Rectal smooth muscle tissue (tissue), 1 donor: Measurements from ENCODE around the gene BTBD17.
"Not testable (repeated sequence)": the region's sequence is repeated elsewhere in the genome, so short reads cannot be mapped to it uniquely, and the experiment has no call there.

ENCODE experiments used
- H3K27ac ChIP-seq: one replicate; pipeline ENCODE4 v1.7.0; 2013; ENCODE audit warnings: low read depth, low read length, inconsistent platforms
- H3K27me3 ChIP-seq: one replicate; pipeline ENCODE4 v1.7.0; 2013; ENCODE audit warnings: low read length; ENCODE audit not compliant: control insufficient read depth, insufficient read depth
- H3K36me3 ChIP-seq: one replicate; pipeline ENCODE4 v1.7.0; 2013; ENCODE audit warnings: low read length; ENCODE audit not compliant: control insufficient read depth, insufficient read depth
- H3K4me1 ChIP-seq: one replicate; pipeline ENCODE4 v1.7.0; 2013; ENCODE audit warnings: low read length; ENCODE audit not compliant: control insufficient read depth, insufficient read depth
- H3K4me3 ChIP-seq: one replicate; pipeline ENCODE4 v1.7.0; 2013; ENCODE audit warnings: low read length
- H3K9ac ChIP-seq: one replicate; pipeline ENCODE4 v1.7.0; 2013; ENCODE audit warnings: low read length

BTBD17 gene, protein sequence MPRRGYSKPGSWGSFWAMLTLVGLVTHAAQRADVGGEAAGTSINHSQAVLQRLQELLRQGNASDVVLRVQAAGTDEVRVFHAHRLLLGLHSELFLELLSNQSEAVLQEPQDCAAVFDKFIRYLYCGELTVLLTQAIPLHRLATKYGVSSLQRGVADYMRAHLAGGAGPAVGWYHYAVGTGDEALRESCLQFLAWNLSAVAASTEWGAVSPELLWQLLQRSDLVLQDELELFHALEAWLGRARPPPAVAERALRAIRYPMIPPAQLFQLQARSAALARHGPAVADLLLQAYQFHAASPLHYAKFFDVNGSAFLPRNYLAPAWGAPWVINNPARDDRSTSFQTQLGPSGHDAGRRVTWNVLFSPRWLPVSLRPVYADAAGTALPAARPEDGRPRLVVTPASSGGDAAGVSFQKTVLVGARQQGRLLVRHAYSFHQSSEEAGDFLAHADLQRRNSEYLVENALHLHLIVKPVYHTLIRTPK

DNA sequence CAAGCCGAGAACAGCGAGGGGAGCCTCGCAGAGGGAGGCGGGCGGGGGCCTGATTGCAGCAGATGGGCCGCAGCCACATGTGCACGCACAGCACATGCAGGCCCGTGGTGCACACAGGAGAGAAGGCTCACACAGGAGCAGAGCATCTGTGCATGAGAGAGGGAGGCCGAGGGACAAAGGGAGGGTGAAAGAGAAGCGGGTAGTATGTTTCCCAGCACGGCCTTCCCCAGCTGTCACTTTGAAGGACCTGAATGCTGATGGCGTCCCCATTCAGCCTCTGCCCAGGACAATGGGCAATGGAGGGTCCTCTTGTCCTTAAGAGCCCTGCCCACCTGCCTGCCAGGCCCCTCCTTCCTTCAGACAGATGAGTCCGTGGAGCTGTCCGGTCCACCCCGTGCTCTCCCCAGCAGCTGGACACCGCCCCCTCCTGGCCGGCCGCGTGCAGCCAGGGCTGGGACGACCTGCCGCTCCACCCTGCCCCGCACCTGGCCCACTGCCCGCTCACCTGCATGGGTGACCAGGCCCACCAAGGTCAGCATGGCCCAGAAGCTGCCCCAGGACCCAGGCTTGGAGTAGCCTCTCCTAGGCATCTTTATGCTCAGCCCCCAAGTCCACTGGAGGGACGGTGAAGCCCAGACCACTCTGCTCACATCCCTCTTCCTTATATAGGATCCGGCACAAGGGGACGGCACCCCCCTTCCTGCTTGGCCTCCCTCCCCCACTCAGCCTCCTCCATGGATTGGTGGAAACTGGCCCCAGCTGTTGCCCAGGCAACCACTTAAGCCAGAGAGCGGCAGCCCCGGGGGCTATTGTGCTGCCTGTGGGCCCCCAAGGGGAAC, at the start of gene BTBD17:
BTBD17 (minus strand) TSS at position 639 of the 839 bp plus-strand sequence; CDS start at position 590, 49 bp downstream.
- peaks cover 39% of the 10 kb centered on the region for H3K27me3 ChIP-seq
- H3K27ac ChIP-seq, result no peak within 1 kb of the TSS
- no peak within 1 kb of the TSS for H3K9ac ChIP-seq
- no peaks in the 10 kb centered on the region for H3K36me3 ChIP-seq
- no peak within 1 kb of the TSS for H3K4me3 ChIP-seq
- H3K4me1 ChIP-seq, result no peaks in the 10 kb centered on the region

DNA sequence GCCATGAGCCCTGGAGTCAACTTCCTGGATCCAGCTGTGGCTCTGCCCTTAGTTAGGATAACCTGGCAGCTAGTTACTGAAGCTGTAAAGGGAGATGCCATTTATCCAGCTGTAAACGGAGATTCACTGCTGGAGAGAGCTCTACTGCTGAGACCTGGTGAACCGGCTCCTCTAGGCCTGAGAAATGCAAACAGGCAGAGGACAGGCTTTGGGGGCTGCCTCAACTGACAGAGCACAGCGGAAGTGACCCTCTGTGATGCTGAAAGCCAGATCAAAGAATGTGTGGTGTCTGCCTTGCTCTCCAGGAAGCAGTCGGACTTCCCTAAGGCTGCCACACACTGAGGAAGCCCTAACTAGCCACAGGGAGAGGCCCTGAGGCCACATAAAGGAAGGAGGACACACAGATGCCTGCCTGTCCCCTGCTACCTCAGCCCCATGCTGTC, 48.4 kb upstream of the BTBD17 start:
- Histone ChIP-seq H3K4me3 (no peak overlapping the region), H3K27ac (no peak overlapping the region), H3K36me3 (no peaks in the 10 kb centered on the region), H3K4me1 (no peaks in the 10 kb centered on the region), H3K27me3 (no peaks in the 10 kb centered on the region), H3K9ac (no peak overlapping the region)

DNA sequence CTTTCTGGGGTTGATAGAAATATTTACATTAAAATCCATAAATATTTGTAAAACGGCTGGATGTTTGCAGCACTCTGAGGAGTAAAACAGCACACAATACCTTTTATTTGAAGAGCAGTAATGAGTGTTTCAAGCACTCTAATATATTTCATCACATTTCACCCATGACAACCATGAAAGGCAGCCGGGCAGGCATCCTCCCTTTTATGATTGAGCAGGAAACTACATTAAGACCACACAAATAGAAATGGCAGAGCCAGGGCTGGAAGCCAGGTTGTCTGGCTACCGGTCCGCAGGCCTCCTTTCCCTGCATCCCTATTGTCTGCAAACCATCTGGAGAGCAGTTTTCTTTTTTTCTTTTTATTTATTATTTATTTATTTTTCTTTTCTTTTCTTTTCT, 47.1 kb upstream of the BTBD17 start:
- H3K9ac ChIP-seq, result no peak overlapping the region
- H3K4me3 ChIP-seq, result no peak overlapping the region
- H3K36me3 ChIP-seq, result no peaks in the 10 kb centered on the region
- H3K4me1 ChIP-seq, result no peaks in the 10 kb centered on the region
- no peaks in the 10 kb centered on the region for H3K27me3 ChIP-seq
- H3K27ac ChIP-seq, result no peak overlapping the region

DNA sequence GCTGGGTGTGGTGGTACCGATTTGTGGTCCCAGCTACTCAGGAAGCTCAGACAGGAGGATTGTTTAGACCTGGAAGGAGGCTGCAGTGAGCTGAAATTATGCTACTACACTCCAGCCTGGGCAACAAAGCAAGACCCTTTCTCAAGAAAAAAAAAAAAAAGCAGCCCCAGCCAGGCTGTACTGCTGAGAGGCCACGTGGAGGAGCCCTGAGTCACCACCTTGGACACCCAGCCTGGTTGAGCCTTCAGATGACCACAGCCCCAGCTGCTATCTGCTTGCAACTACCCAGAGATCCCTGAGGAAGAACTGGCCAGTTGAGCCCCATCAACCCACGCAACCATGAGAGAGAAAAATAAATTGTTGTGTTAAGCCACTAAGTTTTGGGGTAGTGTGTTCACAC, 46.6 kb upstream of the BTBD17 start:
- Histone ChIP-seq H3K4me3 (no peak overlapping the region), H3K36me3 (no peaks in the 10 kb centered on the region), H3K4me1 (no peaks in the 10 kb centered on the region), H3K9ac (no peak overlapping the region), H3K27me3 (no peaks in the 10 kb centered on the region), H3K27ac (no peak overlapping the region)

DNA sequence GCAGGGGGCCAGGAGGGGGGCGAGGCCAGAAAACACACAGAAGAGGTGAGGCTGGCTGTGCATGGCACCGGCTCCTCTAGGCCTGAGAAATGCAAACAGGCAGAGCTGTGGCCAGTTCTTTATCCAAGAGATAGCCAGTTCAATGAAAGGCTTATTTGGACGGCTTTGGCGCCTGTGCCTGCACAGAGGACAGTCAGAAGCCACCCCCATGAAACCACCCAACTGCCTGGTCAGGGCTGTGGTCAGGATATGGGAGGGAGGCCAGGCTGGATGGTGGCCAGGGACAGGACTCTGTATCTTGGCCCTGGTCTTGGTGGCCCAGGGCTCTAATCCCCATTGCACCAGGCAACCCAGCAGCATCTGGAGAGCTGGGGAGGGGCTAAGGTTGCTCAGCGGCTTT, 45.7 kb upstream of the BTBD17 start:
- Histone ChIP-seq H3K27me3 (no peaks in the 10 kb centered on the region), H3K9ac (no peak overlapping the region), H3K4me1 (no peaks in the 10 kb centered on the region), H3K36me3 (no peaks in the 10 kb centered on the region), H3K4me3 (no peak overlapping the region), H3K27ac (no peak overlapping the region)

DNA sequence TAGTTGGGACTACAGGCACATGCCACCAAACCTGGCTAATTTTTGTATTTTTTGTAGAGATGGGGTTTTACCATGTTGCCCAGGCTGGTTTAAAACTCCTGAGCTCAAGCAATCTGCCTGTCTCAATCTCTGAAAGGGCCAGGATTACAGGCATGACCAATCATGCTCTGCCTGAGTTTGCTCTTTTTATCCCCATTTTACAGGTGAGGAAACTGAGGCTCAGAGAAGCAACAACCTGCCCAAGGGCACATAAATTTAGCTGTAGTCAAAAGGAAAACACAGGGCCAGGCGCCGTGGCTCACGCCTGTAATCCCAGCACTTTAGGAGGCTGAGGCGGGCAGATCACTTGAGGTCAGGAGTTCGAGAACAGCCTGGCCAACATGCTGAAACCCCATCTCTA, 43.6 kb upstream of the BTBD17 start:
- H3K27me3 ChIP-seq, result not testable (repeated sequence)

DNA sequence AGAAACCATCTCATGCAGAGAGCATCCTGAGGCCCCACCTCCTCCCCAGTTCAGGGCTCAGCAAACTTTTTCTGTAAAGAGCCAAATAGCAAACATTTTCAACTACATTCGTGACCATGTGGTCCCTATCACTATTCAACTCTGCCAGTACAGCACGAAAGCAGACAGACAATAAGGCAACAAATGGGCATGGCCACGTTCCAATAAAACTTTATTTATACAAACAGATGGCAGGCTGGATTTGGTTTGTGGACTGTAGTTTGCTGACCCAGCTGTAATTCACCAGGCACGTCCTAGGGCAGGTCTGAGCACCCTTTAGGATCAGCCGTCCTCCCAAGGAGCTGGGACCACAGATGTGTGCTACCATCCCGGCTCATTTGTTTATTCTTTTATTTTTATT, 43.1 kb upstream of the BTBD17 start:
- Histone ChIP-seq H3K9ac (no peak overlapping the region), H3K4me3 (no peak overlapping the region), H3K36me3 (no peaks in the 10 kb centered on the region), H3K27me3 (no peaks in the 10 kb centered on the region), H3K4me1 (no peaks in the 10 kb centered on the region), H3K27ac (no peak overlapping the region)

More for the DNA sequence above, 43.6 kb upstream of the BTBD17 start:
- H3K9ac ChIP-seq, H3K4me3 ChIP-seq, H3K4me1 ChIP-seq, H3K27ac ChIP-seq, H3K36me3 ChIP-seq: not testable (repeated sequence)

DNA sequence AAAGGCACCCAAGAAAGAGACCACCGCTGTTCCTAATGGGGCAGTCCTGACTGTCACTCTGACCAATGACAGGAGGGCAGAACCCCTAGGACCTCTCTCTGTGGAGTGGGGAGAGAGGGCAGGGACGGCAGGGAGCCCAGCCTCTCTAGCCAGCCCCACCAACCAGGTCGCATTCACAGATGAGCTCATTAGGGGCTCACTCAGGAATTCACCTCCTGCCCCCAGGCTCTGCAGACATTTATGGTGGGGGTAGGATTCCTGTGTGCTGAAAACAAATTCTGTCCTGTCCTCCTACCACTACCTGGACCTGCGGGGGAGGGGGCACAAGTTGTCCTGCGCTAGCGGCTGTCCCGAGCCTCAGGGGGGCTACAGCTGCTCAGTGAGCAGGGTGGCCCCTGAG, 42.5 kb upstream of the BTBD17 start:
- H3K4me3 ChIP-seq, result no peak overlapping the region
- H3K4me1 ChIP-seq, result no peaks in the 10 kb centered on the region
- H3K27ac ChIP-seq, result no peak overlapping the region
- no peaks in the 10 kb centered on the region for H3K36me3 ChIP-seq
- H3K27me3 ChIP-seq, result no peaks in the 10 kb centered on the region
- H3K9ac ChIP-seq, result no peak overlapping the region

DNA sequence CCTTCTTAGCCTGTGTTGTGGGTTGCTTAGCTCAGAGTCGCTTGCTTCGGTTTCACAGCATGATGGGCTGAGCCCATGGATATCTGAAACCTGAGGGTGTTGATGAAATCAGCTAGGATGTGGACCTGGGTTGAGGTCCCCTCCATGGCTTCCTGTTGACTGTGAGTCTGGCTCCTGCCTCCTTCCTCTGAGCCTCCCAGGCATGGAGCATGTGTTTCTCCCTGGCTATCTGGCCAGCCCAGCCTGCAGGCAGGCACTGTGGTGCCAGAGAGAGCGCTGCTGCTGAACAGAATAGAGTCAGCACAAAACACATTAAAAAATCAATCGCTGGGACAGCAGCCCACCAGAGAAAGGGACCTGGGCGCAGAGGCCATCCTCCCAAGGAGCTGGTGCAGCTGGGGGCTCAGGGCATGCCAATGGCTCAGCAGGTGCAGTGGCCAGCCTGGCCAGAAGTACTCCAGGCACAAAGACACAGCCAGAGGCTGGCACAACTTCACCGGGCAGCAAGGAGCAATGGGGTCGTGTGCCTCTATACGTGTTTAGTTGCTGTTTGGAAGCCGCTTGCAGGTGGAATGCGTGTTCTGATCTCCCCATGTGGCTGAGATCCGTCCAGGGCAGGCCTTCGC, 42.0 kb upstream of the BTBD17 start:
- H3K4me3 ChIP-seq, result no peak overlapping the region
- no peak overlapping the region for H3K9ac ChIP-seq
- no peaks in the 10 kb centered on the region for H3K27me3 ChIP-seq
- no peaks in the 10 kb centered on the region for H3K36me3 ChIP-seq
- H3K27ac ChIP-seq, result no peak overlapping the region
- H3K4me1 ChIP-seq, result no peaks in the 10 kb centered on the region

DNA sequence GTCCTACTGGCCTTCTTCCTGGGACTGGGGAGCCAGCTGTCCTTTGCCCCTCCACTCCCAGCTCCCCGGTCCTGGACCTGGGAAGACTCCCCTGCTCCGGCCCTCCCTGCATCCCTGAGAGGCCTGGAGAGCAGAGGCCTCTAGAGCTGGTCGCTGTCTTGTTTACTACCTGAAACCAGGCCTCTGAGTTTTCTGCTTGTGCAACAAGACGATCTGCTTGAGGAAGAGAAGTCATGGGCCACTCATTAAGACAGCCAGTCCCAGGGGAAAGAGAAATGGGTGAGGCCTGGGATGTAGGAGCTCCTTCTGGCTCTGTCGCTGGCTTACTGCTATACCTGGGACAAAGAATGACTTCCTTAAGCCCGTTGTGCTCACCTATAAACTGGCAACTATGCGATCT, 40.4 kb upstream of the BTBD17 start:
- Histone ChIP-seq H3K4me3 (no peak overlapping the region), H3K27me3 (no peaks in the 10 kb centered on the region), H3K36me3 (no peaks in the 10 kb centered on the region), H3K9ac (no peak overlapping the region), H3K27ac (no peak overlapping the region), H3K4me1 (no peaks in the 10 kb centered on the region)

DNA sequence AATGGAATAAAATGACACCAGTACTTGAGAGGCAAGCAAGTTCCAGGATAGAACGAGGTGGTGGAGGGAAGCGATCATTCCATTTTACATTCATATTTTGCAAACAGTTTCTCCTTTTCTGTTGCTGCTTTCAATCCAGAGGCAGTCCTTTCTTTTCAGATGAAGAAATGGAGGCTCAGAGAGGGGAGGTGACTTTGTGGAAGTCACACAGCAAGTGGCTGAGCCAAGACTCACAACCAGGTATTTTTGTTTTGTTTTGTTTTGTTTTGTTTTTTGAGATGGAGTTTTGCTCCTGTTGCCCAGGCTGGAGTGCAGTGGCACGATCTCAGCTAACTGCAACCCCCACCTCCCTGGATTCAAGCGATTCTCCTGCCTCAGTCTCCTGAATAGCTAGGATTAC, 34.9 kb upstream of the BTBD17 start:
- no peaks in the 10 kb centered on the region for H3K27me3 ChIP-seq
- H3K4me1 ChIP-seq, result no peaks in the 10 kb centered on the region
- H3K4me3 ChIP-seq, result no peak overlapping the region
- H3K36me3 ChIP-seq, result no peaks in the 10 kb centered on the region
- H3K27ac ChIP-seq, result no peak overlapping the region
- no peak overlapping the region for H3K9ac ChIP-seq

DNA sequence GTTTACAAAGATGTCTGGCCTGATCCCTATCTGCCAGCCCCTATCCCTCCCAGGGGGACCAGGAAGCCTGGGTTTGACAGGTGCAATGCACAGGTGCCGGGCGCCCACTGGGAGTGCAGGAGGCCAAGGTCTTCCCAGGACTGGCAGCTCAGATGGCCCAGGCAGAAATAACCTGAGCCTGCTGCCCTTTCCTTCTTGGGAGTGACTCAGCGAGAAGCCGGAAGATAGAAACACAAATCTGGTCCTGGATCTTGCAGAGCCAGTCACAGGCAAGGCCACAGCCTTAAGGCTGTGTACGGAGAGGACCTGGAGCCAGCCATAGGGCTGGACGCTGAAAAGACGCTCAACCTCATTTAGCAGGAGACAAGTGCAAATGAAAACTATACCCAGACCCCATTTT, 33.3 kb upstream of the BTBD17 start:
- Histone ChIP-seq H3K36me3 (no peaks in the 10 kb centered on the region), H3K27ac (no peak overlapping the region), H3K4me1 (no peaks in the 10 kb centered on the region), H3K27me3 (no peaks in the 10 kb centered on the region), H3K9ac (no peak overlapping the region), H3K4me3 (no peak overlapping the region)
